GM19351 (cell line): Measurements from ENCODE around the gene TNFAIP8L3.
"Not testable (repeated sequence)": the region's sequence is repeated elsewhere in the genome, so short reads cannot be mapped to it uniquely, and the experiment has no call there.

Experiments
- ATAC-seq: cut with Tn5 transposase; IDR thresholded peaks from one replicate; pipeline ENCODE4 v1.9.1; 2021; ENCODE audit warnings: mild to moderate bottlenecking, moderate library complexity; ENCODE audit not compliant: unreplicated experiment

Gene TNFAIP8L3

GRCh38 chr15:51094606-51095569 is at the start of gene TNFAIP8L3:
Gene TNFAIP8L3 (minus strand): TSS chr15:51094906. CDS start chr15:51094595, 311 bp downstream.
- no peak for ATAC-seq

DNA sequence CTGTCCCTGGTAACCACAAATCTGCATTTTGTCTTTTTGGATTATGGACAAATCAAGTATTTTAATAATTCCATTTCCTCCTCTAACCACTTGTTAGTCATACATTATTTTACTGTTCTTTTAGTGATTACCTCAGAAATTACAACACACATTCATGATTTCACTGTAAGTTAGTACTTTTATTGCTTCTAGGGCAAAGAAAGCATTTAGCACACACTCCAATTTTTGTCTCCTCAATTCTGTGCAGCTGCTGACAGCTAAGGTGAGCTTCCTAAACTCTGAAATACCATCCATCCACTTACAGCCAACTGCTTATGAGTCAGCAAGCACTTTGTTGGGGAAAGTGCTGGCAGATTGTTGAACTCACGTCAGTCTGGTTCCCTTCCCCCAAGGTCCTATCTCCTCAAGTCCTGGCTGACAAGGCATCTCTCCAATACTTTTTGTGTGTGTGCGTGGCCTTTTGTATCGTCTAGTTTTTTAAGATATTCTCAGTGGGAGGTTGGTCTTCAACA is 49.4 kb upstream of the TNFAIP8L3 start:
- no peak for ATAC-seq

- not testable (repeated sequence) for ATAC-seq
Observed at GRCh38 chr15:51140347-51140746, 45.6 kb upstream of the TNFAIP8L3 start.

DNA sequence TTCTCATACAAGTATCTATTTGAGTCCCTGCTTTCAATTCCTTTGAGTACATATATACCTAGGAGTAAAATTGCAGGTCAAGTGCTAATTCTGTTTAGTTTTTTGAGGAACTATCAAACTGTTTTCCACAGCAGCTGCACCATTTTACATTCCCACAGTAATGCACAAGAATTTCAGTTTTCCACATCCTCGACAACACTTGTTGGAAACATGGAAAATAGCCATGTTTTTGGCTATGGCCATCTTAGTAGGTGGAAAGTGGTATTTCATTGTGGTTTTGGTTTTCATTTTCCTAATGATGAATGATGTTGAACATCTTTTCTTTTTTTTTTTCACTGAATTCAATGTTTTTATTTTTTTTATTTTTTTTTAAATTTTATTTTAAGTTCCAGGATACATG is 44.4 kb upstream of the TNFAIP8L3 start:
- ATAC-seq = no peak

DNA sequence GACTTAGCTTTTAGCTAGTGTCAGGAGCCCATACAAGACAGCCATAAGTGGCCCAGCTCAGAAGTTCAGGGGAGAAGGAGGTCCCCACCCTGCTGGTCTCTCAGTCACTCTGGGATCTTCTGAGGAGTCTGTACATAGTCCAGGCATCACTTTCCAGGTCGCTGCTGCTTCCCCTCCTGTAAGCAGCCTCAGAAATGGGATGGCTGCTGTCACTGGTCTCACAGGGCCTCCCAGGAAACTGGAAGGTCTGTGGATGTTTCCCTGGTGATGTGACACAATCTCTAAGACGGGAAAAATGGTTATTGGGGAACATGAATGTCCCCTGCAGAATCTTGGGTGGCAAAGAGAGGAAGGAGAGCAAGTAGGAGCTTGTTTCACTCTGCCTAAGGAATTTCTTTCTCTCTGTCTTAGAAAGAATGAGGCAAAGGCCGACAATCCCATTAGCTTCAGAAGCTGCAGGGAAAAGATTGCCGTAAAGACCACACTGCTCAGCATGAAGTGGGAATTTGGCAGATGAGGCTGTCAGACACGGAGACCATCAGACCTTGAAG is 43.2 kb upstream of the TNFAIP8L3 start:
- no peak for ATAC-seq

DNA sequence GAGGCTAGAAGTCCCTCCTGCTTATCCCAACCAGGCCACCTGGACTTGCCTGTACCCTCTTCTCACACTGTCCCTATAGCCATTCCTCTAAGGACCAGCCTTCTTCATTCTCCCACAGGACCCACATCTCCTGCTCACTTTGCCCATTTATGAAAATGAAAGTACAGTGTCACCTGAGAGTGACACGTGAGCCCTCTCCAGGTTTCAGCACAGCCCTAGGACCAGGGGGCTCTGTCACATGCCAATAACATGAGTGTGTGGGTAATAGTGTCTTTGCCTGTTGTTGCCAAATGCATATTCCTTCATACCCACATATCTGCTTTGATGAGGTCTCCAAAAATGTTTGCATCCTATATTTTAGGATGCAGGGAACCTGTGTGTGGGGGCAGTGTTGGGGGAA is 42.3 kb upstream of the TNFAIP8L3 start:
- no peak for ATAC-seq

DNA sequence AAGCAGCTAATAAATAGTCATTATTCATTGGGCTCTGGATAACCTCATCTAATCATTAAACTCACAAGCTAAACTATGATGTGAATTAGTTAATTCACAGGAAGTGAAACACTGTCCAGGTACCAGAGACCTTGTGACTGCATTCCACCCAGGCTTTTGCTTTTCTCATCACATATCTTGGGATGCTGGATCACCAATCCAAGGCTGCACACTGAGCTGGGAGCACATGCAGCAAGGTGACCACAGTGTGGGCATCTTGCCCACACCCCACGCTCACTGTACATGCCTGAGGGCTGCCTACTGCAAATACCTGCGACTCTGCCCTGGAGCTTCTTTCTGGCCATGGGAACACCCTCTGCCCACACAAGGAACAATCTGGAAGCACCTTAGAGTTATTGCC is 40.6 kb upstream of the TNFAIP8L3 start:
- ATAC-seq = no peak

DNA sequence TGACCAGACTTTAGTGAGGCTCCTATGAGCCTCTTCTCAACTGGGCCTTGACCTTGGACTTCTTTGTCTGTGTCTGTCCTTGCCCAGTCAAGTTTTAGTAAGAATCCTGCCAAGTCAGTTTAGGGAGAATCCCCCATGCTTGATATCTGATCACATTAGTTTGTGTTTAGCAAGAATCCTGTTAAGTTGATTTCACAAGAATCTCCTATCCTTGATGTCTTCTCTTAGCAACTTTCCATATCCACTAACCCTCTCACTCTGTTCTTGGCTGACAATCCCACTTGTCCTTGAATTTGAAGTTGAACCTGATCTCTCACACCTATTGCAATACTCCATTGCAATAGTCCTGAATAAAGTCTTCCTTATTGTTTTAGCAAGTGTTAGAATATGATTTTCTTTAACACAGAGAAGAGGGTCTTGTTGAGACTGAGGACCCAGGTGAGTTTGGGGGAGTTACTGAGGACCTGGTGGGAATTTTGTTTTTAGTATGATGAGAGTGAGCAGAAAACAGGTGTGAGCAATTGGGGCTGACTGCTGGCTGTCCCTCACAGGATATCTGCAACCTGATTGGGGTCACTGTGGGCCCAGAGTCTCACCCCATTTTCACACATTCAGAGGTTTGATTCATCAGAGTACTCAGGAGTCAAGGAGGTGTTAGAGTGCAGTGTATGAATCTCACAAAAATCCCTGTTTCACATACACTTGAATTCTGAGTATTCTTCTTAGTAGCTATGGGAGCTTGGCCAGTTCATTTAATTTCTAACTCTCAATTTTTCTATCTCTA is 39.9 kb upstream of the TNFAIP8L3 start:
- ATAC-seq = no peak

GRCh38 chr15:51133140-51133765 is 38.5 kb upstream of the TNFAIP8L3 start:
- ATAC-seq = no peak

- no peak for ATAC-seq
Observed at GRCh38 chr15:51132384-51133139, 37.9 kb upstream of the TNFAIP8L3 start.

GRCh38 chr15:51131596-51132290 is 37.0 kb upstream of the TNFAIP8L3 start:
- ATAC-seq = no peak

GRCh38 chr15:51130344-51130743 is 35.6 kb upstream of the TNFAIP8L3 start:
- no peak for ATAC-seq

GRCh38 chr15:51129535-51130188 is 35.0 kb upstream of the TNFAIP8L3 start:
- ATAC-seq = no peak

DNA sequence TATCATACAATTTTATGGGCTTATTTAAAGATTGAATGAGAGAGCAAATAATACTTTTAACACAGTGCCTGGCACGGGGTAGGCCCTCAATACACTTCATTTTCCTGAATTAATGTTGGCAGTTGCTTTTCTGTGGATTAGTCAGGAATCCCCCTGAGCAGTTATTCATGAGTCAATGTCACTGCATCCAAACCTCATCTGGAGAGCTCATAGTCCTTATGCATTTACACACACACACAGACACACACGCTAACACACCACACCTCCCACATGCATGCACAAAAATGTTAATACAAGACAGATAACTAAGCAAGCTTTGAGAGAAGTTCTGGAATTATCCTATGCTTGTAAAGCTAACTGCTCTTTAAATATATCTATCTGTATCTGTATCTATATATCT is 34.0 kb upstream of the TNFAIP8L3 start:
- ATAC-seq = no peak

DNA sequence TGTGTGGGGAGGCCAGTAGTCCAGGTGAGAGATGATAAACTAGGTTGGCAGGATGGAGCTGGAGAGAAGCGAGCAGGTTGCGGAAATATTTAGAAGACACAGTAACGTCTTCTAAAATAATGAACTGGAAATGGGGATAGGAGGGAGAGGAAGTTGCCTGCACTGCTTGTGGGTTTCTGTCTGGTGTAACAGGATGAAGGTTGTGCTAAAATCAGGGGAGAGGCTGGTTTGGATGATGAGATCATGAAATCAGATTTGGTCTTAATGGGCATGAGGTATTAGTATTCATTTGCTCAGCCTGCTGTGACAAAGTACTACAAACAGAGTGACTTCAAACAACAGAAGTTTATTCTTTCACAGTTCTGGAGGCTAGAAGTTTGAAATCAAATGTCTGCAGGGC is 32.1 kb upstream of the TNFAIP8L3 start:
- ATAC-seq = no peak

GRCh38 chr15:51123002-51123401 is 28.3 kb upstream of the TNFAIP8L3 start:
- ATAC-seq = not testable (repeated sequence)

DNA sequence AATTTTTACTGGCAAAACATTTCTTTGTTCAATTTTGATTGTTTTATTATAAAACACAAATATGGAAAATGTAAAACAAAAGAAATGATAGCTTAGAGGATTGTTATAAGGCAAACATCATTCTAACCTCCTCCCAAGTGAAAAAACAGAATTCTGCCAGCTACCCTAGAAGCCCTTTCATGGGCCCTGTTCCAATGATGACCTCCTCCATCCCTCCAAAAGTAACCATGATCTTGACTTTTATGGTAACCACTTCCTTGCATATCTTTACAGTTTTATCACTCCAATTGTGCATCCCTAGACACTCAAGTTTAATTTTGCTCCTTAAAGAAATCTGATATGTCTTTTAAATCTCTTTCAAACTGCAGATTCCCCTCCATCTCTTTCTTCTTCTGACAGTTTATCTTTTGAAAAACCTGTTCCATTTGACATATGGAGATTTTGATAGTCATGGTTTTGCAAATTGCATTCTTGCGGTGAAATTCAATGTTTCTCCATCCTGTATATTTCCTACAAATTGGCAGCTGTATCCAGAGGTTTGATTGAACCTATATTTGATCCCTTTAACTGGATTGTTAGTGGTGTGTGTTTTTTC is 27.0 kb upstream of the TNFAIP8L3 start:
- ATAC-seq = no peak

DNA sequence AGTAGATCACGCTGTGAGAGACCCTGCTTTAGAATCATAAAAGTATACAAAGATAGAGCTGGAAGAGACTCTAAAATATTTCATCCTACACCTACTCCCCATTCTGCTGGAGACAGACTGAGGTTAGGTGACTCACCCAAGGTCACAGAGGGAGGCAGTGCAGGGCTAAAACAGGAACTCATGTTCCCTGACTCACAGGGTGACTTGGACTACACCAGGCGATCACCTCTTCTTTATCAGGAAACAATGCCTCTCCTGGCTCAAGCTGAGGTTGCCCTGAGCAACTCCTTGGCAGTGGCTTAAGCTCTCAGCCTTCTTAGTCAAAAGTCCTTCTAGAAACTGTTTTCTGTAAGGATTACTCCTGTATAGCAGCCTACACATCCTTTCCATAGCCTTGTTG is 26.4 kb upstream of the TNFAIP8L3 start:
- no peak for ATAC-seq

- ATAC-seq = no peak
Observed at GRCh38 chr15:51119120-51119519, 24.4 kb upstream of the TNFAIP8L3 start.
